Bronchial epithelial cell (primary cell): ENCODE results near the gene MAPRE3. TPM values are rescaled to one million over a fixed set of nuclear protein-coding genes. Genes with fewer than 3 reads are reported as not detected.

Experiments
- DNase-seq: peaks from one replicate; pipeline ENCODE4 v3.0.0-alpha.2; 2010; ENCODE audit warnings: low read depth
- FAIRE-seq: peaks from 2 replicates; lab custom pipeline; 2011; peaks lifted over from hg19 to GRCh38; lab: Jason Lieb, UNC
- H3K27me3 ChIP-seq: 2 replicates; pipeline ENCODE4 v1.5.1; 2011; ENCODE audit warnings: low read length; ENCODE audit not compliant: control insufficient read depth, insufficient read depth
- H3K36me3 ChIP-seq: 2 replicates; pipeline ENCODE4 v1.5.1; 2011; ENCODE audit warnings: low read length; ENCODE audit not compliant: control insufficient read depth, insufficient read depth
- H3K4me3 ChIP-seq: 2 replicates; pipeline ENCODE4 v1.5.1; 2011; ENCODE audit warnings: mild to moderate bottlenecking, low read depth, low read length, control low read depth
- total RNA-seq: library from RNA; depleted of rRNA; stranded (reverse); fragments of >200 nt; gene quantifications from 2 replicates; pipeline ENCODE4 v1.2.1, GENCODE V29; 2014
- TF ChIP-seq, protein P1 (sequence below): IDR thresholded peaks from 2 replicates; pipeline ENCODE4 v1.5.1; 2011; ENCODE audit warnings: mild to moderate bottlenecking, moderate library complexity, low read length, control low read depth, inconsistent platforms; ENCODE audit not compliant: insufficient read depth, severe bottlenecking

Gene MAPRE3
- total RNA-seq, 1 donor from 2014 or later: 1.6 TPM

DNA sequence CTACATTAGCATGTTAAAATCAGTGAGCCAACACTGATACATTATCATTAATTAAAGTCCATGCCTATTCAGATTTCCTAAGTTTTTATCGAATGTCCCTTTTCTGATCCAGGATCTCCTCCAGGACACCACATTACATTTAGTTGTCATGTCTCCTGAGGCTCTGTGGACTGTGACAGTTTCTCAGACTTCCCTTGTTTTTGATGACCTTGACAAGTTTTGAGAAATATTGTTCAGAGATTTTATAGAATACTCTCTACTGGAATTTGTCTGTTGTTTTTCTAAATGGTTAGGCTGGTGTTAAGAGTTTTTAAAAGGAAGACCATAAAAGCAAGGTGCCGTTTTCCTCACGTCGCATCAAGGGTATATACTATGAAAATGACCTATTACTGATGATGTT, 16.3 kb upstream of the MAPRE3 start:
- FAIRE-seq (no peak), DNase-seq (no peak)
- Histone ChIP-seq H3K27me3 (peaks cover 7% of the 10 kb centered on the region), H3K4me3 (no peak overlapping the region), H3K36me3 (no peaks in the 10 kb centered on the region)
- TF ChIP-seq, protein P1, sequence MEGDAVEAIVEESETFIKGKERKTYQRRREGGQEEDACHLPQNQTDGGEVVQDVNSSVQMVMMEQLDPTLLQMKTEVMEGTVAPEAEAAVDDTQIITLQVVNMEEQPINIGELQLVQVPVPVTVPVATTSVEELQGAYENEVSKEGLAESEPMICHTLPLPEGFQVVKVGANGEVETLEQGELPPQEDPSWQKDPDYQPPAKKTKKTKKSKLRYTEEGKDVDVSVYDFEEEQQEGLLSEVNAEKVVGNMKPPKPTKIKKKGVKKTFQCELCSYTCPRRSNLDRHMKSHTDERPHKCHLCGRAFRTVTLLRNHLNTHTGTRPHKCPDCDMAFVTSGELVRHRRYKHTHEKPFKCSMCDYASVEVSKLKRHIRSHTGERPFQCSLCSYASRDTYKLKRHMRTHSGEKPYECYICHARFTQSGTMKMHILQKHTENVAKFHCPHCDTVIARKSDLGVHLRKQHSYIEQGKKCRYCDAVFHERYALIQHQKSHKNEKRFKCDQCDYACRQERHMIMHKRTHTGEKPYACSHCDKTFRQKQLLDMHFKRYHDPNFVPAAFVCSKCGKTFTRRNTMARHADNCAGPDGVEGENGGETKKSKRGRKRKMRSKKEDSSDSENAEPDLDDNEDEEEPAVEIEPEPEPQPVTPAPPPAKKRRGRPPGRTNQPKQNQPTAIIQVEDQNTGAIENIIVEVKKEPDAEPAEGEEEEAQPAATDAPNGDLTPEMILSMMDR: no peak

DNA sequence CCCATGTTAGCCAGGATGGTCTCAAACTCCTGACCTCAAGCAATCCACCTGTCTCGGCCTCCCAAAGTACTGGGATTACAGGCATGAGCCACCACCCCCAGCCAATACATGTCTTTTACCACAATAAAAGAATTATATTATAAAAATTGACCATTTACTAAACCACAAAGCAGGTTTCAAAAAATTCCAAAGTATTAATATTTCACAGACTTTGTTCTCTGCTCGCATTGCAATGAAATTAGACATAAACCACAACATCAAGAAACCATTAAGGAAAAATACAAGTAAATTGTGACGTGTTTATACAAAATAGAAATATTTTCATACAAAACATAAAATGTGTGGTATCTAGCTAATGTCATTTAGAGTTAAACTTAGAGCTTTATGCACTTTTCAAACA, 13.4 kb upstream of the MAPRE3 start:
- Histone ChIP-seq H3K4me3 (no peak overlapping the region), H3K27me3 (peaks cover 13% of the 10 kb centered on the region), H3K36me3 (no peaks in the 10 kb centered on the region)
- TF ChIP-seq, protein P1: no peak
- FAIRE-seq: no peak
- no peak for DNase-seq

DNA sequence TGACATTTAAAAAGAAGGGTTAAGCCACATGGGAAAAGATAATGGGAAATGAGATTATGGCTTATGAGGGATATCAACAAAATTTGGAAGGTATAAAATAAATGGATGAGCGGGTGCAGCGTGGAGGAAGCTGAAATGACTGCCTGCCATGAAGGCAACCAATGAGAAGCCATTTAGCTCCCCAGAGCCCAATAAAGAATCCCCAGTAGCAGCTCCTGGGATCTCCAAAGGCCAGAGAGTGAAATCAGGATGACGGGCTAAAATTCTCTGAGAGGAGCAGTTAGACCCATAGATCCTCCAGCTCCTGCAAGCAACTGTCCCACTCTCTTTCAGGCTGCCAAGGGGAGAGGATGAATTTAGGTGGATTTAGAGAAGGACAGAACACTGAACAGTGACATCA, 12.9 kb upstream of the MAPRE3 start:
- H3K36me3 ChIP-seq: no peaks in the 10 kb centered on the region
- FAIRE-seq (no peak), DNase-seq (no peak)
- no peak overlapping the region for H3K4me3 ChIP-seq
- peaks cover 12% of the 10 kb centered on the region for H3K27me3 ChIP-seq
- TF ChIP-seq, protein P1: no peak

DNA sequence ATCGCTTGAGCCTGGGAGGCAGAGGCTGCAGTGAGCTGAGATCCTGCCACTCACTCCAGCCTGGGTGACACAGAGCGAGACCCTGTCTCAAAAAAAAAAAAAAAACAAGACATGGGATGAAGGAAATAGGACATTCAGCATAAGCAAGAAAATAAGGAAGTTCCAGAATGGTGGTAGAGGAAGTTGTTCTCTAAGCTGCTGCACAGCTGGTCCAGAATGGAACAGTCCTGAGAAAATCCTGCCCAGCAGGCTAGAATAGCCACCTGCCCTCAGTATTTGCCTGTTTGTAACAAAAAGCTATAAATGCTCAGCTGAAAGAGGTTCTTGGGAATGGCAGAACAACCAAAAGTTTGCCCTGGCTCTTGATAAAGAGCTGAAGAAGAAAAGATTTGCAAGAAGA, 11.1 kb upstream of the MAPRE3 start:
- Histone ChIP-seq H3K4me3 (no peak overlapping the region), H3K27me3 (peaks cover 12% of the 10 kb centered on the region), H3K36me3 (no peaks in the 10 kb centered on the region)
- TF ChIP-seq, protein P1: no peak
- DNase-seq: no peak
- FAIRE-seq: no peak

DNA sequence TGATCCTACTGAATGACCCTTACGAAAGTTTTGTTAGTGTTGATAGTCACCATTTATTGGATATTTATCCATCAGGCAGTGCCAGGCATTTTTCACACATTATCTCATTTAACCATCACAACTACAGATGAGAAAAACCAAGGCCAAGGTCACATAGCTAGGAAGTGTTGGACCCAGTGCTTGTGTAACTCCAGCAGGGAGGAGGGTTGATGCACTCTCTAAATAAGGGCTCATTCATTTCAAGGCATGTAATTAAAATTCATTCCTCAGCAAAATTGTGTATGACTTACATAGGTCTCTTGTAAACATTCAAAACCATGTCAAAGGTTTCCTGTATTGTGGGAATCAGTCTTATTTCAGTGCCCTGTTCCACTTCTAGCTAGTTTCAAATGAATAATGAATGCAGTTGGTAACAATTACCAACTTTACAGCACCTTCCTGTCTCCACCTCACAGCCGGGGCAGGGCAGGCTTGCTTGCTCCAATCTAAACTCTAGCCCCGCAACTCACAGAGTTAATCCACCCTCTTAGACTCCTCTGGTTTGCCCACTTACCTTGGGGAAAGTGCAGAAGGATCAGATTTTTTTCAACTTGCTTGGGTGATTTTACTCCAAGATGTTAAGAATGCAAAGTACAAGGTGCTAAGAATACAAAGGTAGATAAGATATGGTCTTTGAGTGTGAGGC, 5.8 kb upstream of the MAPRE3 start:
- no peak for DNase-seq
- FAIRE-seq: no peak
- TF ChIP-seq, protein P1: no peak
- peaks cover 6% of the 10 kb centered on the region for H3K27me3 ChIP-seq
- no peak overlapping the region for H3K4me3 ChIP-seq
- H3K36me3 ChIP-seq: no peaks in the 10 kb centered on the region

DNA sequence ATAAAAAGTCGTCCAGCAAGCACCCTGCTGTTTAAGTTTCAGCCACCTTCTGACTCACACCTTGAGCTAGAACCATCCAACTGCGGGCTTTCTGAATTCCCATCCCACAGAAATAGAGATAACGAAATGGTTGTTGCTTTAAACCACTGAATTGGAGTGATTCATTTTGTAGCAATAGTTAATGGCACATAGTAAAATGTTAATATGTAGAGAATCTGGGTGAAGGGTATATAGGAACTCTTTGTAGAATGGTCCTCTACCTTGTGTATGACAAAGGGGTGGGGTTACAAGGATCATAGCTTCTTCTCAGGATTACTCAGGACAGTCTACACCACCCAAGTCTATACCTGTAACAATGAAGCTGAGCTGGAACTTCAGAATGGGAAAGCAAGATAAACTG, 2.4 kb upstream of the MAPRE3 start:
- H3K36me3 ChIP-seq: no peaks in the 10 kb centered on the region
- DNase-seq (peak; percentile 18), FAIRE-seq (no peak)
- TF ChIP-seq, protein P1: no peak
- no peaks in the 10 kb centered on the region for H3K27me3 ChIP-seq
- H3K4me3 ChIP-seq: no peak overlapping the region
